IMR-90 (cell line): Measurements from ENCODE around the gene PLA2G4E. TPM values are rescaled to one million over a fixed set of nuclear protein-coding genes. Genes with fewer than 3 reads are reported as not detected.

Experiments used
- ATAC-seq: fragments of 200-7000 bp; cut with Tn5 transposase; 2 replicates; pipeline ENCODE4 v1.9.1; 2020; ENCODE audit warnings: low read depth, mild to moderate bottlenecking, moderate library complexity
- BruUV-seq: library from RNA; stranded (reverse); fragments of 400-500 nt; replicated peaks from 2 replicates; lab custom pipeline; 2021; lab: Mats Ljungman, UMichigan
- CTCF ChIA-PET: fragments of 300-600 bp; formaldehyde crosslinking; extraction: SDS; loops from one replicate; lab custom pipeline; 2021; ENCODE audit warnings: antibody characterized with exemption; lab: Yijun Ruan, JAX
- POLR2A ChIA-PET: fragments of 300-600 bp; sonication (Branson Sonifier 250); formaldehyde crosslinking; loops from one replicate; lab custom pipeline; 2022; ENCODE audit warnings: antibody characterized with exemption; ENCODE audit not compliant: unreplicated experiment; lab: Charles Lee
- DNase-seq: peaks from one replicate; pipeline ENCODE4 v3.0.0; 2013
- H2AFZ ChIP-seq: replicated peaks from 2 replicates; pipeline ENCODE3; 2013; ENCODE audit warnings: low read length, mild to moderate bottlenecking; ENCODE audit not compliant: poor library complexity
- H2AK5ac ChIP-seq: 2 replicates; pipeline ENCODE4 v1.6.1; 2013; ENCODE audit warnings: low read depth, low read length, inconsistent platforms
- H2AK9ac ChIP-seq: replicated peaks from 2 replicates; pipeline ENCODE3; 2013; ENCODE audit warnings: mild to moderate bottlenecking, low read depth, low read length, moderate library complexity; ENCODE audit not compliant: poor library complexity
- H2BK120ac ChIP-seq: 2 replicates; pipeline ENCODE4 v1.6.1; 2013; ENCODE audit warnings: low read depth, low read length, inconsistent platforms
- H2BK15ac ChIP-seq: 3 replicates; pipeline ENCODE4 v1.6.1; 2013; ENCODE audit warnings: low read depth, low read length, inconsistent platforms
- H2BK20ac ChIP-seq: 2 replicates; pipeline ENCODE4 v1.6.1; 2013; ENCODE audit warnings: low read depth, mild to moderate bottlenecking, inconsistent platforms, low read length, moderate library complexity
- H2BK5ac ChIP-seq: 2 replicates; pipeline ENCODE4 v1.6.1; 2013; ENCODE audit warnings: mild to moderate bottlenecking, low read depth, low read length, inconsistent platforms; ENCODE audit not compliant: poor library complexity, severe bottlenecking
- H3K14ac ChIP-seq: replicated peaks from 2 replicates; pipeline ENCODE4 v1.6.1; 2013; ENCODE audit warnings: low read depth, low read length, inconsistent platforms
- H3K18ac ChIP-seq: 2 replicates; pipeline ENCODE4 v1.6.1; 2013; ENCODE audit warnings: low read depth, low read length, control low read depth
- H3K23ac ChIP-seq: 2 replicates; pipeline ENCODE4 v1.6.1; 2013; ENCODE audit warnings: low read depth, low read length, inconsistent platforms
- H3K27ac ChIP-seq: 2 replicates; pipeline ENCODE4 v1.5.1; 2013; ENCODE audit warnings: mild to moderate bottlenecking, control low read depth, low read length; ENCODE audit not compliant: insufficient read depth
- H3K27me3 ChIP-seq: 2 replicates; pipeline ENCODE4 v1.6.1; 2013; ENCODE audit warnings: low read length; ENCODE audit not compliant: control insufficient read depth, insufficient read depth
- H3K36me3 ChIP-seq: 2 replicates; pipeline ENCODE4 v1.6.1; 2013; ENCODE audit warnings: low read length, mixed read lengths; ENCODE audit not compliant: control insufficient read depth, insufficient read depth
- H3K4ac ChIP-seq: 2 replicates; pipeline ENCODE4 v1.6.1; 2013; ENCODE audit warnings: low read depth, low read length, inconsistent platforms
- H3K4me1 ChIP-seq: 2 replicates; pipeline ENCODE4 v1.6.1; 2013; ENCODE audit warnings: low read length, mixed read lengths; ENCODE audit not compliant: control insufficient read depth, insufficient read depth
- H3K4me2 ChIP-seq: 2 replicates; pipeline ENCODE4 v1.6.1; 2013; ENCODE audit warnings: low read depth, mild to moderate bottlenecking, control low read depth, low read length, moderate library complexity
- H3K4me3 ChIP-seq: 2 replicates; pipeline ENCODE4 v1.5.1; 2013; ENCODE audit warnings: low read depth, mild to moderate bottlenecking, control low read depth, low read length, moderate library complexity; ENCODE audit not compliant: insufficient read depth
- H3K56ac ChIP-seq: 2 replicates; pipeline ENCODE4 v1.6.1; 2013; ENCODE audit warnings: low read length, inconsistent platforms; ENCODE audit not compliant: insufficient read depth; ENCODE audit errors: extremely low read depth
- H3K79me1 ChIP-seq, 2 experiments: 2 replicates each; pipeline ENCODE4 v1.6.1; 2013; ENCODE audit warnings: low read length in 2 of 2, inconsistent platforms in 1 of 2, low read depth in 1 of 2
- H3K9ac ChIP-seq: 2 replicates; pipeline ENCODE4 v1.6.1; 2013; ENCODE audit warnings: low read depth, low read length, control low read depth
- H3K9me1 ChIP-seq: 2 replicates; pipeline ENCODE4 v1.6.1; 2013; ENCODE audit warnings: low read length, inconsistent platforms; ENCODE audit not compliant: insufficient read depth
- H3K9me3 ChIP-seq: 2 replicates; pipeline ENCODE4 v1.6.1; 2013; ENCODE audit warnings: low read length; ENCODE audit not compliant: control insufficient read depth, insufficient read depth
- H4K20me1 ChIP-seq: 2 replicates; pipeline ENCODE4 v1.6.1; 2013; ENCODE audit warnings: low read length, inconsistent platforms; ENCODE audit not compliant: insufficient read depth
- H4K5ac ChIP-seq: 2 replicates; pipeline ENCODE4 v1.6.1; 2013; ENCODE audit warnings: mild to moderate bottlenecking, low read depth, low read length, control low read depth
- H4K8ac ChIP-seq, 2 experiments: 2 replicates each; pipeline ENCODE4 v1.6.1; 2013; ENCODE audit warnings: low read depth in 2 of 2, low read length in 2 of 2, control low read depth in 1 of 2, inconsistent platforms in 1 of 2
- H4K91ac ChIP-seq: 2 replicates; pipeline ENCODE4 v1.6.1; 2013; ENCODE audit warnings: low read depth, low read length, inconsistent platforms; ENCODE audit not compliant: insufficient read depth
- BHLHE40 ChIP-seq: fragments of 150-350 bp; IDR thresholded peaks from 2 replicates; pipeline ENCODE4 v1.6.1; 2016; ENCODE audit warnings: mild to moderate bottlenecking, low read depth, low read length
- CHD1 ChIP-seq: IDR thresholded peaks from 2 replicates; pipeline ENCODE4 v1.6.1; 2012; ENCODE audit warnings: low read depth, low read length, improper control_type of control experiment
- ELK1 ChIP-seq: fragments of 150-350 bp; IDR thresholded peaks from 2 replicates; pipeline ENCODE4 v1.6.1; 2016; ENCODE audit warnings: low read depth, mild to moderate bottlenecking, low read length, moderate library complexity, borderline replicate concordance
- MAFK ChIP-seq: IDR thresholded peaks from 2 replicates; pipeline ENCODE4 v1.6.1; 2012; ENCODE audit warnings: low read depth, low read length, improper control_type of control experiment
- MAZ ChIP-seq: IDR thresholded peaks from 2 replicates; pipeline ENCODE4 v1.6.1; 2012; ENCODE audit warnings: low read depth, mild to moderate bottlenecking, low read length, improper control_type of control experiment, moderate library complexity, borderline replicate concordance
- MXI1 ChIP-seq: IDR thresholded peaks from 2 replicates; pipeline ENCODE4 v1.6.1; 2012; ENCODE audit warnings: low read depth, mild to moderate bottlenecking, low read length, moderate library complexity, borderline replicate concordance
- POLR2A ChIP-seq: IDR thresholded peaks from 2 replicates; pipeline ENCODE4 v1.6.1; 2012; ENCODE audit warnings: mild to moderate bottlenecking, low read depth, low read length
- RAD21 ChIP-seq: IDR thresholded peaks from 2 replicates; pipeline ENCODE4 v1.6.1; 2012; ENCODE audit warnings: low read length, improper control_type of control experiment
- RFX5 ChIP-seq: IDR thresholded peaks from 2 replicates; pipeline ENCODE4 v1.8.0; 2012; ENCODE audit warnings: low read depth, mild to moderate bottlenecking, low read length, moderate library complexity
- USF2 ChIP-seq: fragments of 150-350 bp; IDR thresholded peaks from 2 replicates; pipeline ENCODE4 v1.6.1; 2017; ENCODE audit warnings: mild to moderate bottlenecking, antibody characterized with exemption, low read length, low read depth
- WGBS, 2 experiments: methylation state at CpG; one replicate each; pipeline versions ENCODE4 v1.1.5 to v1.1.7; 2013; ENCODE audit warnings: missing lambda C conversion rate in 2 of 2; ENCODE audit not compliant: insufficient read length in 1 of 2; ENCODE audit errors: extremely low coverage in 2 of 2; 5-methylcytosine and 5-hydroxymethylcytosine counted together
- dilution Hi-C: fragments of 300-500 bp; cut with HindIII; formaldehyde crosslinking; loops from one replicate; pipeline ENCODE4 v1.14.3; 2018; ENCODE audit warnings: low sequenced_read_pairs; ENCODE audit not compliant: unreplicated experiment
- in situ Hi-C: fragments of 300-500 bp; cut with MboI; formaldehyde crosslinking; loops from 3 replicates; pipeline ENCODE4 v1.14.3; 2019; ENCODE audit warnings: low sequenced_read_pairs, inconsistent platforms, mixed read lengths
- intact Hi-C: fragments of 100-400 bp; cut with micrococcal nuclease; formaldehyde crosslinking; loops from 2 replicates; pipeline ENCODE4 v1.10.0; 2022
- polyA plus RNA-seq, 3 experiments: library from polyadenylated mRNA; depleted of rRNA; stranded (reverse); fragments of >200 nt; gene quantifications; 2 replicates each; pipeline ENCODE4 v1.2.3, GENCODE V29; 2012; ENCODE audit warnings: low replicate concordance in 1 of 3
- total RNA-seq: library from RNA; depleted of rRNA; stranded (reverse); fragments of >200 nt; gene quantifications from 2 replicates; pipeline ENCODE4 v1.2.3, GENCODE V29; 2012

PLA2G4E gene
- total and polyA plus RNA-seq, 2 of the 4 experiments (the other 2 are of a cell fraction), result not detected

- intact Hi-C loops (loop anchor here (1.0 kb wide), 1 partner anchor 27 kb away; no protein-coding TSS in a partner anchor), dilution Hi-C loops (no loop called here)
Observed at GRCh38 chr15:42031198-42031915, 10.5 kb upstream of the PLA2G4E start.

More at GRCh38 chr15:42031198-42031915, 10.5 kb upstream of the PLA2G4E start:
- in situ Hi-C loops, result no loop called here
- Histone ChIP-seq H2BK5ac (no peak overlapping the region), H3K18ac (no peak overlapping the region), H3K36me3 (no peaks in the 10 kb centered on the region), H3K4me3 (no peak overlapping the region), H4K8ac (no peak overlapping the region), H3K9me3 (peaks cover 6% of the 10 kb centered on the region; the same call in 1 of the 2 replicates), H4K91ac (no peak overlapping the region), H2AK9ac (no peak overlapping the region), H3K27ac (no peak overlapping the region), H2BK15ac (no peak overlapping the region), H3K79me1 (no peaks in the 10 kb centered on the region), H2BK20ac (no peak overlapping the region), H3K4ac (no peak overlapping the region), H3K23ac (no peak overlapping the region), H3K14ac (no peak overlapping the region), H2AK5ac (no peak overlapping the region), H2AFZ (no peak overlapping the region), H2BK120ac (no peak overlapping the region), H4K5ac (no peak overlapping the region), H3K56ac (no peak overlapping the region), H4K20me1 (no peaks in the 10 kb centered on the region), H3K4me1 (no peaks in the 10 kb centered on the region), H3K27me3 (peaks cover 57% of the 10 kb centered on the region), H3K9me1 (no peaks in the 10 kb centered on the region), H3K9ac (no peak overlapping the region), H3K4me2 (no peak overlapping the region)
- no peak for DNase-seq
- ATAC-seq, result no peak
- WGBS, 2 experiments, result no CpG with 5 or more reads among the region's 6 CpGs
- no TSS peak for BruUV-seq
- CTCF ChIA-PET, result interaction anchor here (0.6 kb wide), 1 partner anchor 473 kb away, joined by 3 read pairs; no protein-coding TSS in a partner anchor
- POLR2A ChIA-PET, result no interaction called here
- no peak for TF ChIP-seq ELK1
- no peak for TF ChIP-seq CHD1
- TF ChIP-seq POLR2A, result no peak
- no peak for TF ChIP-seq MXI1
- no peak for TF ChIP-seq MAFK
- TF ChIP-seq RFX5, result no peak
- no peak for TF ChIP-seq USF2
- no peak for TF ChIP-seq RAD21
- no peak for TF ChIP-seq MAZ
- no peak for TF ChIP-seq BHLHE40
